ENCODE measurements around the gene DEPDC7.
A peak's percentile ranks its signal among the peaks of the same experiment; 100 is the strongest.
"Not testable (repeated sequence)": the region's sequence is repeated elsewhere in the genome, so short reads cannot be mapped to it uniquely, and the experiment has no call there.

The DEPDC7 gene

GRCh38 chr11:33015621-33016551, at the start of gene DEPDC7:
Gene DEPDC7 (plus strand): TSS chr11:33015878. CDS start chr11:33015956, 78 bp downstream.
- DNase-seq (ENCODE audit: low read depth) = peak; percentile 84
- H3K4me3 ChIP-seq (ENCODE audit: control insufficient read depth, low read depth, low read length) = peak within 1 kb of the TSS; percentile 55
- TF ChIP-seq, protein P1, sequence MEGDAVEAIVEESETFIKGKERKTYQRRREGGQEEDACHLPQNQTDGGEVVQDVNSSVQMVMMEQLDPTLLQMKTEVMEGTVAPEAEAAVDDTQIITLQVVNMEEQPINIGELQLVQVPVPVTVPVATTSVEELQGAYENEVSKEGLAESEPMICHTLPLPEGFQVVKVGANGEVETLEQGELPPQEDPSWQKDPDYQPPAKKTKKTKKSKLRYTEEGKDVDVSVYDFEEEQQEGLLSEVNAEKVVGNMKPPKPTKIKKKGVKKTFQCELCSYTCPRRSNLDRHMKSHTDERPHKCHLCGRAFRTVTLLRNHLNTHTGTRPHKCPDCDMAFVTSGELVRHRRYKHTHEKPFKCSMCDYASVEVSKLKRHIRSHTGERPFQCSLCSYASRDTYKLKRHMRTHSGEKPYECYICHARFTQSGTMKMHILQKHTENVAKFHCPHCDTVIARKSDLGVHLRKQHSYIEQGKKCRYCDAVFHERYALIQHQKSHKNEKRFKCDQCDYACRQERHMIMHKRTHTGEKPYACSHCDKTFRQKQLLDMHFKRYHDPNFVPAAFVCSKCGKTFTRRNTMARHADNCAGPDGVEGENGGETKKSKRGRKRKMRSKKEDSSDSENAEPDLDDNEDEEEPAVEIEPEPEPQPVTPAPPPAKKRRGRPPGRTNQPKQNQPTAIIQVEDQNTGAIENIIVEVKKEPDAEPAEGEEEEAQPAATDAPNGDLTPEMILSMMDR (conservative IDR thresholded peaks at IDR 0.05; ENCODE audit: control insufficient read depth, insufficient read depth, low read depth, low read length) = no peak

DNA sequence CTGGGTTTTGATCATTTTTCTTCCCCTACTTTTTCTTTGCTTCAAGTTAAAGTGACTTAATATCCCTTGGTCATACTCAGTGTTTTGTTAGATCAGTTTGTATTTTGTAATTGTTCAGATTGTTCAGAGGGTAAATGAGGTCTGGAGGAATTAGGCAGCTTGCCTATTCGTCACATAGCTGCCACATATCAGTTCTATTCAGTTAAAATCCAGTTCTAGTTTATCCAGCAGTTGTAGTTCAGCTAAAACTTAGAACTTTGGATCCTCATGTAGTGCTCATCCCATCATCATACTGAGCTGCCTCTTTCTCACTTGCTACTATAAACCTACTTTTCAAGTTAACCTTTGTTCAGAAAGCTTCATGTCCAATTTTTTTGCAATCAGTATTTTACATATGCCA, 47.1 kb upstream of the DEPDC7 start:
- no peak for DNase-seq (ENCODE audit: low read depth)
- TF ChIP-seq, protein P1 (conservative IDR thresholded peaks at IDR 0.05; ENCODE audit: control insufficient read depth, insufficient read depth, low read depth, low read length) = no peak
- H3K4me3 ChIP-seq (ENCODE audit: control insufficient read depth, low read depth, low read length) = no peak overlapping the region

- H3K4me3 ChIP-seq (ENCODE audit: control insufficient read depth, low read depth, low read length); DNase-seq (ENCODE audit: low read depth): not testable (repeated sequence)
Observed at GRCh38 chr11:32972233-32972632, 43.4 kb upstream of the DEPDC7 start.

GRCh38 chr11:32972781-32973180, 42.9 kb upstream of the DEPDC7 start:
- TF ChIP-seq, protein P1 (conservative IDR thresholded peaks at IDR 0.05; ENCODE audit: control insufficient read depth, insufficient read depth, low read depth, low read length) = no peak
- no peak overlapping the region for H3K4me3 ChIP-seq (ENCODE audit: control insufficient read depth, low read depth, low read length)
- no peak for DNase-seq (ENCODE audit: low read depth)

GRCh38 chr11:32982626-32983025, 33.1 kb upstream of the DEPDC7 start:
- no peak overlapping the region for H3K4me3 ChIP-seq (ENCODE audit: control insufficient read depth, low read depth, low read length)
- no peak for DNase-seq (ENCODE audit: low read depth)
- TF ChIP-seq, protein P1 (conservative IDR thresholded peaks at IDR 0.05; ENCODE audit: control insufficient read depth, insufficient read depth, low read depth, low read length) = no peak

DNA sequence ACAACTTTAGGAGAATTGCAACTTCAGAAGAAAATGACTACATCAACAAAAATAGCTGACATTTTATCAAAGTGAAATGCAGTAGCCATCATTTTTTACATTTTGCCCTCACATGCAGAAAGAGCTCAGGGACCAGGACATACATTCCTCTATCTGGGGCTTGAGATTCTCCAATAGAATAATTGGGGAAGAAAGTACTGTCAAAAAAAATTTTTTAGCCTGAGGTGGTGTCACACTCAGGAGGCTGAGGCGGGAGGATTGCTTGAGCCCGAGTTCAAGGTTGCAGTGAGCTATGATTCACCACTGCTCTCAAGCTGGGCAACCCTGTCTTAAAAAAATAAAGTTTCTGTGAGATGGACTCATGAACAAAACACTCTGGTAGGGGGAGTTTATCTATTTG, 32.2 kb upstream of the DEPDC7 start:
- DNase-seq (ENCODE audit: low read depth) = no peak
- TF ChIP-seq, protein P1 (conservative IDR thresholded peaks at IDR 0.05; ENCODE audit: control insufficient read depth, insufficient read depth, low read depth, low read length) = no peak
- H3K4me3 ChIP-seq (ENCODE audit: control insufficient read depth, low read depth, low read length) = no peak overlapping the region

GRCh38 chr11:32985600-32985999, 30.1 kb upstream of the DEPDC7 start:
- H3K4me3 ChIP-seq (ENCODE audit: control insufficient read depth, low read depth, low read length) = no peak overlapping the region
- TF ChIP-seq, protein P1 (conservative IDR thresholded peaks at IDR 0.05; ENCODE audit: control insufficient read depth, insufficient read depth, low read depth, low read length) = no peak
- no peak for DNase-seq (ENCODE audit: low read depth)
